ENCODE results near the gene KLRC2.
"Not testable (repeated sequence)": the region's sequence is repeated elsewhere in the genome, so short reads cannot be mapped to it uniquely, and the experiment has no call there.

GRCh38 chr12:10481901-10482300, 46.1 kb upstream of the KLRC2 start:
- TF ChIP-seq EZH2 (IDR thresholded peaks at IDR 0.05; ENCODE audit: low read length); CTCF (optimal IDR thresholded peaks at IDR 0.05 in 1 of 3, IDR thresholded peaks at IDR 0.05 in 1 of 3, conservative IDR thresholded peaks at IDR 0.05 in 1 of 3; ENCODE audit: extremely low read depth in 1 of 3, insufficient read depth in 2 of 3, low read length in 3 of 3): not testable (repeated sequence)

Measured in keratinocyte (primary cell).